ENCODE measurements around the gene VDAC1.

DNA sequence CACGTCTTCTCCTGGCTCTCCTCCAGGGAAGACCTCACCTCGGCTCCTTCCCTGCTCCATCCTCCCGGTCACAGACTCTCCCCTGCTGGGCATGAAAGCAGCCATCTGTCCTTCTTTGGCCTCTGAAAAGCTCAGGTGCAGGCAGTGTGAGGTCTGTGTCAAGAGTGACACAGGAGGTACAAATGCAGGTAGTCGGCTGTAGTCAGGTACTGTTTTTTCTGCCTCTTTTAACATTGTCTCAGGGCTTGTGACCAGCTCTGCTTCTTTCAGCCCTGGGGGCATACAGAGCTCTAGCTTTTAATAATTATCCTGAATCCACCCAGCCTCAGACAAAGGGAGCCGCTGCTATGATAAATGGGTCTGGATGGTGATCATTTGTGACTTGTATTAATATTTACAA is 82.8 kb downstream of the VDAC1 start:
- TF ChIP-seq, protein P1, sequence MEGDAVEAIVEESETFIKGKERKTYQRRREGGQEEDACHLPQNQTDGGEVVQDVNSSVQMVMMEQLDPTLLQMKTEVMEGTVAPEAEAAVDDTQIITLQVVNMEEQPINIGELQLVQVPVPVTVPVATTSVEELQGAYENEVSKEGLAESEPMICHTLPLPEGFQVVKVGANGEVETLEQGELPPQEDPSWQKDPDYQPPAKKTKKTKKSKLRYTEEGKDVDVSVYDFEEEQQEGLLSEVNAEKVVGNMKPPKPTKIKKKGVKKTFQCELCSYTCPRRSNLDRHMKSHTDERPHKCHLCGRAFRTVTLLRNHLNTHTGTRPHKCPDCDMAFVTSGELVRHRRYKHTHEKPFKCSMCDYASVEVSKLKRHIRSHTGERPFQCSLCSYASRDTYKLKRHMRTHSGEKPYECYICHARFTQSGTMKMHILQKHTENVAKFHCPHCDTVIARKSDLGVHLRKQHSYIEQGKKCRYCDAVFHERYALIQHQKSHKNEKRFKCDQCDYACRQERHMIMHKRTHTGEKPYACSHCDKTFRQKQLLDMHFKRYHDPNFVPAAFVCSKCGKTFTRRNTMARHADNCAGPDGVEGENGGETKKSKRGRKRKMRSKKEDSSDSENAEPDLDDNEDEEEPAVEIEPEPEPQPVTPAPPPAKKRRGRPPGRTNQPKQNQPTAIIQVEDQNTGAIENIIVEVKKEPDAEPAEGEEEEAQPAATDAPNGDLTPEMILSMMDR (IDR thresholded peaks at IDR 0.05) = no peak
- no peak for TF ChIP-seq EZH2 (IDR thresholded peaks at IDR 0.05; ENCODE audit: borderline replicate concordance, insufficient read depth, low read depth, low read length, poor library complexity, severe bottlenecking)
